Stimulated activated CD4-positive, alpha-beta T cell treated with anti-CD3 and anti-CD28 coated beads, Interleukin-4, amount 100 ng/mL, for 4 hours (primary cell): Measurements from ENCODE around the gene FITM1.

Source experiments
- DNase-seq, 2 experiments: peaks; one replicate each; pipeline ENCODE4 v3.0.0-alpha.2; 2020

Gene FITM1

DNA sequence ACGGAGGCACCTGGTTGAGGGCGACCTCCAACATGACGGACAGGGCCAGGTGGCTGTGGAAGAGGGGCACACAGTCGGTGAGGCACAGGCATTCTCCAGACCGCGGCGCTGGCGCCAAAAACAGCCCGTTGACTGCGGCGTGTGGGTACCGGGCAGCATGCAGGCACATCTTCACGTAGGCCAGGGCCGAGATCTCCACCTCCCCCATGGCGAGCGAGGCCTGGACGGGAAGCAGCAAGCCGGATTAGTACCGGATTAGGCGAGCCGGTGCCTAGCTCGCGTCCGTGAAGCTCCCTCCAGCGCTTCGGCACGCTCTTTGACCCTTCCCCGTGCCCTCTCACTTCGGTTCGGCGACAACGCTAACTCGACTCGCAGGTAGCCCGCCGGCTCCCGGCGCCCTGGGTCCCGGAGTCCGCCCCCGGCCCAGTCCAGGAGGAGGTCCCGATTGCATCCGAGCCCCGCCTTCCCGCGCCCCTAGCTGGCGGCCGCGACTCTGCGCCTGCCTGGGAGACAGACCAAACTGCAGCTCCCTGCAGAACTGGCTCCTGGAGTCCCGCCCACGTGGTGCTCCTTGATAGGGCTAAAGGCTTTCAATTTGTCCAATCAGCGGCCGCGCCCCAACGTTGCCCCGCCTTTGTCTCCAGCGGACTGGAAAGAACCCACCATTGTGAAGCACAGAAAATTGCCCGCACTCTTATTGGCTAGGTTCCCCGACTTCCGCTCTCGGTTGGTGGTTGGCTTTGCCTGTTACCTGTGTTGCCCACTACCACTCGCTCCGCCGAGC is 10.8 kb downstream of the FITM1 start, which contains the start of gene EMC9:
Gene EMC9, minus strand, starts transcription at position 495 of the 784 bp plus-strand sequence. Its CDS starts 287 bp downstream, at position 208.
- DNase-seq, result peak; percentile 99

DNA sequence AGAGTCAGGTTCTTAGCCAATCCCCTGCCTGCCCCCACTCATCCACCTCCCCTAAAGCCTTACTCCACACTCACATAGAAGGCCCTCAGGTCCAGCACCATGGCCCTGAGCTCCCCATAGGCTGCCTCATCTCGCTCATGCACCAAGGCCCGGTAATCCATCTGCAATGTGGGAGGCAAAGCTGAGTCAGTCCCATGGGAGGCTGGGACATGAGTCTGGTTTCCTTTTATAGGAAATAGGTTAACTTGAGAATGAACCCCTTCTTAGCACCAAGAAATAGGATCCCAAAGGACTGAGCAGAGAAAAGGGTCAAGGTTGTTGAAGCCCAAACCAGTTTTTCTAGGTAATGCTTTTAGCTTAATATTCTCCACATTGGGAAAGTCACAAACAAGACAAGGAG is 13.1 kb downstream of the FITM1 start:
- DNase-seq, result no peak

DNA sequence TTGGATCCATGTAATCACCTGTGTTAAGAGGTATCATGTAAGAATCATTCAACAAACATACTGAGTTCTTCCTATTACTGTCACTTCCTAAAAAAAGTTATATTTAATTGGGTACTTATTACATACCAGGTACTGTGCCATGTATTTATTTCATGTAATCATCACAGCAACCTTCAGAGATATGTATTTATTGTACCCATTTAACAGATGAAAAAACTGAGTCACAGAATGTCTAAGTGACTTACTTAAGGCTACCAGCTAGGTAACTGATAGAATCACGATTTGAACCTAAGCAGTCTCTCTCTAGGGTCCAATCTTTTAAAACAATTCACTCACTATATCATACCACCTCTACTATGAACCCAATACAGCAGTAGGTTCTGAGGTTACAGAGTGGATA is 14.0 kb downstream of the FITM1 start:
- DNase-seq, result no peak

DNA sequence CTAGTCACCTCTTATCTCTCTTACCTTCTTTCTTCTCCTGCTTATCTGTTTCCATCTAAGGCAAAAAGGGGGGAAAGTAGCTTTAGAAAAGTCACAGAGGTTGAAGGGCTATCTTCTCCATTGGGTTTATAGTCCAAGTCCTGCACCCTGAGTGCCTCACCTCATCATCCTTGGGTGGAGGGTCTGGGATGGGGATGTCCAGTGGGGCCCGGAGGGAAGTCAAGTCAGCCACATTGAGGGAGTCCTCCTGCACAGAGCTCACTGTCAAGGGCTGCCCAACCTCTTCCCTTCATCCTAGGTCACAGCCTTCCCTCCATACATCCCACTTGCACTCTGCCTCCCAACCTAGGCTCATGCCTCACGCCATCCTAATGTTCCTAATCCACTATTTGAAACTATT is 14.8 kb downstream of the FITM1 start:
- no peak for DNase-seq

DNA sequence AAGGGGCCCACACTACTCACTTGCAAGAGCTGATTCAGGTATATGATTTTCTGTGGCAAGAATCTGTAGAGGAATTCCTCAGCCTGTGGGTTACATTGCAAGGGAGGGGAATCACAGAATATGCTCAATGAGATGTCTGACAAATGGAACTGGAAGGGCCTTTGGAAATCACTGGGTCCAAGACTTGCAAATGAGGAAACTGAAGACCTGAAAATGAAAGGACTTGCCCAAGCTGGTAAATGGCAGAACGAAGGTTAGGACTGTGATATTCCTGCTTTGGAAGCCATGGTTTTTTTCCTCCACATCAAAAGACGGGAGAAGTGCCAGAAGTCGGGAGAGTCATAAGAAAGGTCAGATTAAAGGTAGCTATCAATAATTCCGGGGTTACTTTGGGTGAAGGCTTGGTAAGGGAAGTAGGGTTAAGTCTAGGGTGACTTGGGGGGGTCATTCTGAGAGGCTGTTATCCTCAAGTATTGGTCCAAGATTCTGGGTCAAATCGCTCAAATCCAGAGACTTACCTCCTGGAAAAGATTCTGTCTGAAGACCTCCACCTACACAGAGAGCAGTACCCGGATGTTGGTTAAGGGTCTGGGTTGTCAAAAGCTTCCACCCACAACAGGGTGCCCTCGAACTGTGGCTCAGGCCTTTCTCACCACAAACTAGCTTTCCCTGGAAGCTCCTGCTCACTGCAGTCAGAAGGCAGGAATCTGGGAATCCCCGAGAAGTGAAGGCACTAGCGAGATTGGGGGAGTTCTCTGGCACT is 15.4 kb downstream of the FITM1 start:
- no peak for DNase-seq

DNA sequence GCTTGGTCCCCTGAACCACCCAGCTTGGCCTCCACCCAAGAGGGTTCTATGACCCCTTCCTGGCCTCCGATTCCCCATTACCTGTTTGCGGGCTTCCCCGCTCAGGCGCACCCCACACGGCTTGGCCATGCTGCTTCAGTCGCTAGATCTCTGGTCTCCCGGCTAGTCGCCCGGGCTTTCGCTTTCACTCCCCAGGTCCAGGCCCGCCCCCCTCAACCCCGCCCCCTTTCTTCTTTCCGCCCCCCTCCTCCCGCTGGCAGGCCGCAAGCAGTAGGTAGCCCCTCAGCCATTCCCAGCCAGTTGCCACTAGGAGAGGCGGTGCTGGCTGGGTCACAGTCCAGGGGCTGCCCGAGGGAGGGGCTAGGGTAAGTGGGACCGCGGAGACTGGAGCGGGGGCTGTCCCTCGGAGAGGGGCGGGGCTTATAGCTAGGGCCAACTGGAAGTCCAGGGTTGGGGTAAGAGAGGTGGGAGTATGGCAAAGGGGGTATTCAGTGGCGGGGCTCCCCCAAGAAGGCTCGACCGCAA is 16.1 kb downstream of the FITM1 start, which contains the start of gene PSME2:
Gene PSME2, minus strand, starts transcription at position 158 of the 525 bp plus-strand sequence. Its CDS starts 29 bp downstream, at position 129.
- peak; percentile 76 to 79 for DNase-seq

DNA sequence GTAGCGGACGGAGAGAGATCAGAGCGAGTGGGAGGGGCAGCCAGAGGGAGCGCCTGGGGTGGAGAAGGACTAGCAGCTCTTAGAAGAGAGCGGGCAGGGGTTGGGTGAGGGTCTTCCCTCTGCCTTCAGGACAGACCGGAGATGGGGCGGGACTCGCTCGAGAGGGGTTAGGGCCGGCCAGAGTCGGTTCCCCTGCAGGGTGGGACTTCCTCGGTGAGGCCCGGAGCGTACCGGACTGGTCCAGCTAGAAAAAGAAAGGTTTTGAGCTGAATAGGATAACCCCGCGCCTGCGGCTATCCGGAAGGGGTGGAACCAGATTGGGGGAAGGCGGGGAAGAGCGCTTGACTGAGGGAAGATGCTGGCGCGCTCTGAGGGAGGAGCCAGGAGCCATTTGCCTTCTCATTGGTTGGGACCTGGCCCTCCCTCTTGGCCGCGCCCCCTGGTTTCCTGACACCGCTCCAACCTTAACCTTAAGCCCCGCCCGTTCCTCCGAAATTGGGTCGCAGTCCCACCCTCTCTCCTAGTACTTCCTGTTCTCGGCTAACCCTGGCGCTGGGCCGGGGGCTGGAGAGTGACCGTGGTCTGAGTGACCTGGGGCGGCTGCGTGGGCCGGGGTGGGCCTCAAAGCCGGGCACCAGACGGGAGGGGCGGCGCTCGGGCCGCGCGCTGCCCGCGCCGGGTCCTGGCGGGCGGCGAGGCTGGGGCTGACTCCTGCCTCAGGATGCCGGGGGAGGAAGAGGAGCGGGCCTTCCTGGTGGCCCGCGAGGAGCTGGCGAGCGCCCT is 16.7 kb downstream of the FITM1 start, which contains the start of gene RNF31:
Gene RNF31, plus strand, starts transcription at position 521 of the 783 bp plus-strand sequence. Its CDS starts 201 bp downstream, at position 722.
- peak; percentile 95 to 98 for DNase-seq

DNA sequence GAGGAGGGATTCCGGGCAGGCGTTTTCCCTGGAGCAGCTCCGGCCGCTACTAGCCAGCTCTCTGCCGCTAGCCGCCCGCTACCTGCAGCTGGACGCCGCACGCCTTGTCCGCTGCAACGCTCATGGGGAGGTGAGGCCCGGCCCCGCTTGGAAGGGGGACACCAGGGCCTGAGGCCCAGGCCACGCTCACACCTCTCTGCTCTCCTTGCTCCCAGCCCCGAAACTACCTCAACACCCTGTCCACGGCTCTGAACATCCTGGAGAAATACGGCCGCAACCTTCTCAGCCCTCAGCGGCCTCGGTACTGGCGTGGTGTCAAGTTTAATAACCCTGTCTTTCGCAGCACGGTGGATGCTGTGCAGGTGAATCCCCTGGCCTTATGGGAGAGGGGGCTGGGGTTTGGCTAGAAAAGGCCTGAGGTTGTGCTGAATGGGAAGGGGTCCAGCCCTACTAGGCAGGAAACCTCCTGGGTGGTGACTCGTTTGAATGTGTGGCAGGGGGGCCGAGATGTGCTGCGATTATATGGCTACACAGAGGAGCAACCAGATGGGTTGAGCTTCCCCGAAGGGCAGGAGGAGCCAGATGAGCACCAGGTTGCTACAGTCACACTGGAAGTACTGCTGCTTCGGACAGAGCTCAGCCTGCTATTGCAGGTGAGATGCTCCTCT is 17.4 kb downstream of the FITM1 start:
- DNase-seq, result no peak

DNA sequence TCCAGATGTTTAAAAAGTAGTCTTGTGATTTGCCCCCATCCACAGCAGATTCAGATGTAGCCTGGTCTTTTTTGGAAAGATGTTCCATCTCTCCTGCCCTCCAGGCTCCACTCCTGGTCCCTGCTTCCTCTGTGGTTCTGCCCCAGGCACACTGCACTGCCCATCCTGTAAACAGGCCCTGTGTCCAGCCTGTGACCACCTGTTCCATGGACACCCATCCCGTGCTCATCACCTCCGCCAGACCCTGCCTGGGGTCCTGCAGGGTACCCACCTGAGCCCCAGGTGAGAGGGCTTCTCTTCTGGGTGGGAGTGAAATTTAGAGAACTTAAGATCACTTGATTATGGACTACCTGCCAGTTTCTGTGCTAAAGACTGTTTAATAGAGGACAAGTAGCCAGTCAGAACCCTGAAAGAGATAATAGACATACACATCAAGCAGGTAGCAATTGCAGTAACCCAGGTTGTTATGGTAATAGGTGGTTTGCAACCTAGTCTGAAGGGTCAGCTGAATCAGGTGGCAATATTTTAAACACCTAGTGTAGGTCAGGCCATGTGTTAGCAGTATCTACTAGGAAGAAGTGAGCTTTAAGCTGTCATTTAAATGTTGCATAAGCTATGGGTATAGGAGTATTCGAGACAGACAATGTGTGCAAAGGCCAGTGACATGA is 19.0 kb downstream of the FITM1 start:
- DNase-seq, result no peak

DNA sequence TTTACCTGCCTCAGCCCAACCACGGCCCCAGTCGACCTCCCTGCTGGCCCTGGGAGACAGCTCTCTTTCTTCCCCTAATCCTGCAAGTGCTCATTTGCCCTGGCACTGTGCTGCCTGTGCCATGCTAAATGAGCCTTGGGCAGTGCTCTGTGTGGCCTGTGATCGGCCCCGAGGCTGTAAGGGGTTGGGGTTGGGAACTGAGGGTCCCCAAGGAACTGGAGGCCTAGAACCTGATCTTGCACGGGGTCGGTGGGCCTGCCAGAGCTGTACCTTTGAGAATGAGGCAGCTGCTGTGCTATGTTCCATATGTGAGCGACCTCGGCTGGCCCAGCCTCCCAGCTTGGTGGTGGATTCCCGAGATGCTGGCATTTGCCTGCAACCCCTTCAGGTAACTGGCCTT is 19.6 kb downstream of the FITM1 start:
- no peak for DNase-seq

DNA sequence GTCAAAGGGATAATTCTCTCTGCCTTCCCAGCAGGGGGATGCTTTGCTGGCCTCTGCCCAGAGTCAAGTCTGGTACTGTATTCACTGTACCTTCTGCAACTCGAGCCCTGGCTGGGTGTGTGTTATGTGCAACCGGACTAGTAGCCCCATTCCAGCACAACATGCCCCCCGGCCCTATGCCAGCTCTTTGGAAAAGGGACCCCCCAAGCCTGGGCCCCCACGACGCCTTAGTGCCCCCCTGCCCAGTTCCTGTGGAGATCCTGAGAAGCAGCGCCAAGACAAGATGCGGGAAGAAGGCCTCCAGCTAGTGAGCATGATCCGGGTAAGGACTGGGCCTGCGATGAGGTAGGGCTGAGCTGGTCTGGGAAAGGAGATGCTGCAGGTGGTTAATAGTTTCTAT is 20.1 kb downstream of the FITM1 start:
- DNase-seq, result no peak

DNA sequence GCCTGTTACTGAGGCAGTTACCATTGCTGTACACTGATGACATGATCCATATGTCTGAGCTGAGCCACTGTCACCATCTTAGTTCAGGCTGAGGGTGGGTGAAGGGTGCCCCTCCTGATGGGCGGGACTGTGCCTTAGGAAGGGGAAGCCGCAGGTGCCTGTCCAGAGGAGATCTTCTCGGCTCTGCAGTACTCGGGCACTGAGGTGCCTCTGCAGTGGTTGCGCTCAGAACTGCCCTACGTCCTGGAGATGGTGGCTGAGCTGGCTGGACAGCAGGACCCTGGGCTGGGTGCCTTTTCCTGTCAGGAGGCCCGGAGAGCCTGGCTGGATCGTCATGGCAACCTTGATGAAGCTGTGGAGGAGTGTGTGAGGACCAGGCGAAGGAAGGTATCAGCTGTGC is 20.5 kb downstream of the FITM1 start:
- DNase-seq, result no peak

DNA sequence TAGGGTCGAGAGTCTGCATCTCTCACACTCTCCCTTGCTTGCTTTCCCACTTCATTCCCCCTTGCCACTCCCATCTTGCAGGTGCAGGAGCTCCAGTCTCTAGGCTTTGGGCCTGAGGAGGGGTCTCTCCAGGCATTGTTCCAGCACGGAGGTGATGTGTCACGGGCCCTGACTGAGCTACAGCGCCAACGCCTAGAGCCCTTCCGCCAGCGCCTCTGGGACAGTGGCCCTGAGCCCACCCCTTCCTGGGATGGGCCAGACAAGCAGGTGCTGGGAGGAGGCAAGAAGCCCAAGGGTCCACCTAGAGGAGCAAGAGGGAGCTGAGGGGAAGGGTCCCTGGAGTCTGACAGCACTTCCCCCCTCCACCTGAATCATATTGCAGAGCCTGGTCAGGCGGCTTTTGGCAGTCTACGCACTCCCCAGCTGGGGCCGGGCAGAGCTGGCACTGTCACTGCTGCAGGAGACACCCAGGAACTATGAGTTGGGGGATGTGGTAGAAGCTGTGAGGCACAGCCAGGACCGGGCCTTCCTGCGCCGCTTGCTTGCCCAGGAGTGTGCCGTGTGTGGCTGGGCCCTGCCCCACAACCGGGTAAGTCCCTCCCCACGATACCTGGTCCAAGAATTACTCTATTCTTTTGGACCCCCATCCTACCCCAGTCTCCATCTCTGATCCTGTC is 21.1 kb downstream of the FITM1 start:
- no peak for DNase-seq

DNA sequence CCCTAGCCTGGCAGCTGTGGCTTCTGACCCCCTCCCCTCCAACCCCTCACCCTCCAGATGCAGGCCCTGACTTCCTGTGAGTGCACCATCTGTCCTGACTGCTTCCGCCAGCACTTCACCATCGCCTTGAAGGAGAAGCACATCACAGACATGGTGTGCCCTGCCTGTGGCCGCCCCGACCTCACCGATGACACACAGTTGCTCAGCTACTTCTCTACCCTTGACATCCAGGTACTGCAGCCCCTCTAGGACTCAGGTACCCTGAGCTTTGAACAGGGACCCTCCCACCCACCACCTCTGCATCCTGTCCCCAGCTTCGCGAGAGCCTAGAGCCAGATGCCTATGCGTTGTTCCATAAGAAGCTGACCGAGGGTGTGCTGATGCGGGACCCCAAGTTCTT is 24.6 kb downstream of the FITM1 start:
- DNase-seq, result no peak

DNA sequence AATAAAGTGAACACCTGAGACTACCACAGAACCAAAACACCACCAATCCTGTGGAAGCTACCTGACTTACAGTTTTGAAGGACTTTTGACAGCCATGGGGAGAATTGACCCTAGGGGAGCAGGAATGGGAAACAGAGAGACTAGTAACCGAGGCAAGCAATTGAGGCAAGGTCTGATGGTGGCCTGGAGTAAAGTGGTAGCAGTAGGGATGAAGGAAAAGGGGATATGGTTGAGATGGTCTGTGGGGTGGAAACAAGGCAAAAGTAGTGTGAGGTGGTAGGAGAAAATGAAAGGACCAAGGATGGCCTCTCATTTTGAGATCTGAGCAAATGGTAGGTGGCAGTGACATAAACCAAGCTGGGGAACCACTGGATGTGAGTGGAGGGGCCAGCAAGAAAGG is 26.4 kb downstream of the FITM1 start:
- DNase-seq, result no peak

DNA sequence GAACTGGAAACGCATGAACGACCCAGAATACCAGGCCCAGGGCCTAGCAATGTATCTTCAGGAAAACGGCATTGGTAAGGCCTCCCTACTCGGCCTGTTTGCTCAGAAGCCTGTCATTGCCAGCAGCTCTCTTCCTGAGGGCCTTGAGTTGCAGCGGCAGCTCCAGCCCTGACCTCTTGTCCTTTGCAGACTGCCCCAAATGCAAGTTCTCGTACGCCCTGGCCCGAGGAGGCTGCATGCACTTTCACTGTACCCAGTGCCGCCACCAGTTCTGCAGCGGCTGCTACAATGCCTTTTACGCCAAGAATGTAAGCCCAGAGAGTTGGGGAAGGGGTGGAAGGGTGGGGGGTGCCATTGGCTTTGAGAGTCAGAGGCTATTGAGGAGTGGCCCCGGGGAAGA is 26.9 kb downstream of the FITM1 start:
- DNase-seq, result no peak

DNA sequence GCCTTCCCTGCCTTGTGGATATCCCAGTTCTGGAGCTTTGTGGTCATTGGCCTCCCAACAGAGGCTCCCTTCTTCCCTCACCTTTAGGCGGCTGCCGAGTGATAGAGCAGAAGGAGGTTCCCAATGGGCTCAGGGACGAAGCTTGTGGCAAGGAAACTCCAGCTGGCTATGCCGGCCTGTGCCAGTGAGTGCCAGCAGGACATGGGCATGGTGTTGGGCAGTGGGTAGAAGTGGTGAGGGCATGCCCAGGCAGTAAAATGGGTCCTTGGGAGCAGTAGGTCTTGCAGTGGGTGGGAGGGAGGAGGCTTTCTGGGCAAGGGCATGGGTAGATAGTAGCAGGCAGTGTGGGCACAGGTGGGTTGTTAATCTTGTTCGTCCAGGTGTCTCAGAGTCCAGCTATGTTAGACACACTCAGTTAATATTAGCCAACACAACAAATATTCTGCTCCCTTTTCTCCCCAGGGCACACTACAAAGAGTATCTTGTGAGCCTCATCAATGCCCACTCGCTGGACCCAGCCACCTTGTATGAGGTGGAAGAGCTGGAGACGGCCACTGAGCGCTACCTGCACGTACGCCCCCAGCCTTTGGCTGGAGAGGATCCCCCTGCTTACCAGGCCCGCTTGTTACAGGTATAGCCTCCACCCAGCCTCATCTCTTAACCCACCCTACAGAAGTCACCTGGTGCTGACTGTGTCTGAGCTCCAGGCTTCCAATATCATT is 29.5 kb downstream of the FITM1 start:
- no peak for DNase-seq

DNA sequence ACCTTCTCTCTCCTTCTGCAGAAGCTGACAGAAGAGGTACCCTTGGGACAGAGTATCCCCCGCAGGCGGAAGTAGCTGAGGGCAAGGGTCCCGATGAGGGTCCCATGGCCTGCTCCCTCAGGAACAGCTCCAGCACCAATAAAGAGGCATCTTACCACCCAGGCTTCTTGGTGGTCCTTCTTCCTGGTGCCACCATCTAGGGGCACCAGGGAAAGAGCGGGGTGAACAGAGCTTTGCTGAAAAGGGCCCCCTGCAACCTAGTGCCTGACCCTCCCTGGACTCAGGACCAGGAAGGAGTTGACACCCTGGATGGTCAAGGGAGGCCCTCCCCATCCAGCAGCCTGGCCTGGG is 30.0 kb downstream of the FITM1 start:
- DNase-seq, result no peak

DNA sequence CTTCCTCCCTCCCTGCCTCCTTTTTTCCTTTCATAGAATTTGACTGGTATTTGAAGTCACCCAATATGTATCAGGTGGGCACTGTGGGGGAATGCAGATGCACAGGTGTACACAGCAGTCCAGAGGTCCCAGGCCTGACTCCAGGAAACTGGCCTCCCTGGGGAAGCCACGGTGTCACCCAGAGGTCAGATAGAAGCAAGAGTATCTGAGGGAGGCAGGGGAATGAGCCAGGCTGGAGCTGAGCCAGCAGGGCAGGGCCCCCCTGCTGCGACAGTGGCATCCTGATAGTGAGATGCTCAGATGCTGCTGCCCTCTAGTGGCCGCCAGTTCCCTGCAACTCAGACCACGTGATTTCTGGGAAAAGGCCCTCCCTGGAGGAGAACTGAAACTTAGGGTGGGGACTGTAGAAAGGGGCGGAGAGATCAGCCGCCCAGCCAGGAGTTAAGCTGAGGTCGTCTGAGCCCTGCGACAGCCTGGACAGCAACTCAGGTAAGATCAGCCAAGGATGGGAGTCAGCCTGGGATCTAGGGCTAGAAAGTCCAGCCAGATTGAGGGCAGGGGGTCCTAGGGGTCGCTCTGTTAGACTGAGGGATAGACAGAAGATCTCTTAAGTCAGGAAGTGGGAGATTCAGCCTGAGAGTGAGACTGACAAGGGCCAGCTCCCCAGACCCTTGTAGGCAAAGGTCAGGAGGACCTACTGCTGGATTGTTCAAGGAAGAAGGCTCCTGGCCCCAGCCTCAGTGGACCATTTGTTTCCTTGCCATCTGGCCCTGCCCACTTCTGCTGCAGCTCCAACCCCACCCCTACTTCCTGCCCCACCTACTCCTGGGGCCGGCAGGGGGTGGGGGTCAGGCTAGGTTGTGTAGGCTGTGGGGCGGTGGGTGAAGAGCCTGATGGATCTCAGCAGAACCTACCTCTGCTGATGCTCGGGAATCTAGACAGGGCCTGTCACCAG is 30.7 kb downstream of the FITM1 start, which contains the start of gene IRF9:
Gene IRF9, plus strand, starts transcription at position 416 of the 955 bp plus-strand sequence. CDS start 880 bp downstream, outside the sequence.
- peak; percentile 95 for DNase-seq
